ENCODE data around the gene ARX.

The ARX gene

GRCh38 chrX:25011589-25012432 is 4.0 kb downstream of the ARX start:
- TF ChIP-seq, protein P1, sequence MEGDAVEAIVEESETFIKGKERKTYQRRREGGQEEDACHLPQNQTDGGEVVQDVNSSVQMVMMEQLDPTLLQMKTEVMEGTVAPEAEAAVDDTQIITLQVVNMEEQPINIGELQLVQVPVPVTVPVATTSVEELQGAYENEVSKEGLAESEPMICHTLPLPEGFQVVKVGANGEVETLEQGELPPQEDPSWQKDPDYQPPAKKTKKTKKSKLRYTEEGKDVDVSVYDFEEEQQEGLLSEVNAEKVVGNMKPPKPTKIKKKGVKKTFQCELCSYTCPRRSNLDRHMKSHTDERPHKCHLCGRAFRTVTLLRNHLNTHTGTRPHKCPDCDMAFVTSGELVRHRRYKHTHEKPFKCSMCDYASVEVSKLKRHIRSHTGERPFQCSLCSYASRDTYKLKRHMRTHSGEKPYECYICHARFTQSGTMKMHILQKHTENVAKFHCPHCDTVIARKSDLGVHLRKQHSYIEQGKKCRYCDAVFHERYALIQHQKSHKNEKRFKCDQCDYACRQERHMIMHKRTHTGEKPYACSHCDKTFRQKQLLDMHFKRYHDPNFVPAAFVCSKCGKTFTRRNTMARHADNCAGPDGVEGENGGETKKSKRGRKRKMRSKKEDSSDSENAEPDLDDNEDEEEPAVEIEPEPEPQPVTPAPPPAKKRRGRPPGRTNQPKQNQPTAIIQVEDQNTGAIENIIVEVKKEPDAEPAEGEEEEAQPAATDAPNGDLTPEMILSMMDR (IDR thresholded peaks at IDR 0.05; ENCODE audit: insufficient read depth, missing control alignments), result no peak
- DNase-seq (ENCODE audit: insufficient read length, low spot score) (no peak), FAIRE-seq (no peak)

DNA sequence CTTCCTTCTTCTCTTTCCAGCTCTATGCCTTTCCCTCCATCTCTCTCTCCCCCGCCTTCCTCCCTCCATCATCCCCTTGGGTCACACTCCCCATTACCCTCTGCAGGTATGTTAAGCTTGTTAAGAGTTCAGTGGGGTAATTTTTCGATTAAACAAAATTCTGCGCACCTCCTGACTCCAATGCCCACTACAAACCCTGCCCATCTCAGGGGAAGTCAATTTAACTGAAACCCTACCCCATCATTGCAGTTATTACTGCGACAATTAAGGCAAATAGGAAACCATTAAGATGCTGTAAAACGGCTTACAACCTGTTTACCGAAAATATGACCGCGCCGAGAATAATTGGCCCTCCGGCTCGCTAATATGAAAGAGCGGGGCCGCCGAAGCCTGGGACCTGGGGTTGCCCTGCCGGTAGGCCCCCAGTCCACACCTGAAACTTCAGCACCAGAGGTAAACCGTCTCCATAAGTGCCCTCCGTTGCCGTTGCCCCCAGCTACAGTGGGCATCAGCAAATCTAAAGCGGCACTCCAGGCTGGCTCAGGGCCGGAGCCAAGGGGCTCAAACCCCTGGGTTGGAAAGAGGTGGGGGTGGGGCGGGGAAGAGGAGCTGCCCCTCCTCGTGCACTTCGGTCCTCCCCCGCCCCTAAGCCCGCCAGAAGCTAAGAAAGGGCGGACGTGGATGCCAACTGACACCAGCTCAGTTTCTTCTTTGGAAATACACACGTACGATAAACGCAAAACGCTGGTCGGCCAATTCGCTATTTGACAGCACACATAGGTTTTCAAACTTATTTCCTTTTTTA is 4.8 kb downstream of the ARX start:
- no peak for DNase-seq (ENCODE audit: insufficient read length, low spot score)
- TF ChIP-seq, protein P1 (IDR thresholded peaks at IDR 0.05; ENCODE audit: insufficient read depth, missing control alignments), result no peak
- no peak for FAIRE-seq

DNA sequence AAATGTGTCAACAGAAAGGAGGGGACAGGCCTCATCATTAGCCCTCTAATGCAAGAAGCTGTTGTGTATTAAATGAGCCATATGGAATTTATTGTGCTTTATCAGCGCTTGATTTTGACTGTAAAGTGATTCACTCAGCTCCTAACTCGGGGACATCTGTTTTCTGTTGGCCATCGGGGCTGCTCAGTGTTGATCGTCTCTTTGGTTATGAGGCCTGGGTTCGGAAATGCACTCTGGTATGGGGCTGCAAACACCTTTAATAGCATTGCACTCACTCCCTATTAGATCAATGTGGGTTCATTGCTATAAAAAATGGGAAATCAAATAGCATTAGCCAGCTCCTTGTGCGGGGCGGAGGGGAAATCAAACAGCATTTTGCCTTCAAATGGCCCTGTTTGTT is 6.4 kb downstream of the ARX start:
- DNase-seq (ENCODE audit: insufficient read length, low spot score) (no peak), FAIRE-seq (no peak)
- TF ChIP-seq, protein P1 (IDR thresholded peaks at IDR 0.05; ENCODE audit: insufficient read depth, missing control alignments), result no peak

DNA sequence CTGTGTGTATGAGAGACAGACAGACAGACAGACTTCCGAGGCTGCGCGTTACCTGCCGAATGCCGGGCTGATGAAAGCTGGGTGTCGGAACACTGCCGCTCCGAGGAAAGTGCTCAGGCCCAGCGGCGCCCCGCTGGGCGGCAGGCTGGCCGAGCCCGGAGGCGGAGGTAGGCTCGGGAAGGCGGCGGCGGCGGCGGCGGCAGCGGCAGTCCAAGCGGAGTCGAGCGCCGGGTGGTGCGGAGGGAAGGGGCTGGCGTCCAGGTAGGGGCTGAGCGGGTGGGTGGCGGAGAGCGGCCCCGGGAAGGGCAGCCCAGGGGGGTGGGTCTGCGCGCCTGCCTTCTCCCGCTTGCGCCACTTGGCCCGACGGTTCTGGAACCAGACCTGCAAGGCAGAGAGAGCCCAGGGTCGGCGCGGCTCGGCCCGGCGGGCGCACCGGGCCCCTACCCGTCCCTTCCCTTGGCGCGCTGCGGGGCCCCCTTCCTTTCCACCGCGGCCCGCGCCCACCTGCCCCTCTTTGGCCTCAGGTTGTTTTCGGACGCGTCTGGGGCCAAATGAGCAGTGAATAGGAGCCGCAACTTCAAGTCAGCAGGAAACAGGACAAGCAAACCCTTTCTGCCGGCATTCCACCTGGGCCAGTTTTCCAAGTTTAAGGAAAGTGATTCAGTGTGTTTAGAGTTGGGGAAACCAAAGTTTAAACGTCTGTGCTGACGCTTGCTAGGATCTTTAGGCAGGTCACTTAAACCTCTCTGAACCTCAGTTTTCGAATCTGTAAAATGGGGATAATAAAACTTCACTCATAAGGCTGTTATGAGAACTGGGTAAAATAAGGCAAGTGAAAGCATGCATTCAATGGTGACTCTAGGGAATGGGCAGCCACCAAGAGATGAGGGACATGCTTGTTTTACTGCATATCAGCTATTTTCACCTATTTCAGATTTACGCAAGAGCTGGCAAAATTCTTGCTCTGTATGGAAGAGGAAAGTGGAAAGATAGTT is 8.4 kb downstream of the ARX start:
- no peak for FAIRE-seq
- TF ChIP-seq, protein P1 (IDR thresholded peaks at IDR 0.05; ENCODE audit: insufficient read depth, missing control alignments), result no peak
- no peak for DNase-seq (ENCODE audit: insufficient read length, low spot score)

- DNase-seq (ENCODE audit: insufficient read length, low spot score) (no peak), FAIRE-seq (no peak)
- TF ChIP-seq, protein P1 (IDR thresholded peaks at IDR 0.05; ENCODE audit: insufficient read depth, missing control alignments), result no peak
Measured at GRCh38 chrX:25006586-25007058, 9.1 kb downstream of the ARX start.

- DNase-seq (ENCODE audit: insufficient read length, low spot score) (no peak), FAIRE-seq (no peak)
- TF ChIP-seq, protein P1 (IDR thresholded peaks at IDR 0.05; ENCODE audit: insufficient read depth, missing control alignments), result no peak
Measured at GRCh38 chrX:25005382-25006185, 10.2 kb downstream of the ARX start.

Data from D721Med (cell line).